K562 (cell line): Measurements from ENCODE around the gene CSNK1D. TPM values are rescaled to one million over a fixed set of nuclear protein-coding genes. Genes with fewer than 3 reads are reported as not detected.
A peak's percentile ranks its signal among the peaks of the same experiment; 100 is the strongest.

ENCODE experiments used
- CBX3 ChIP-seq, 2 experiments: IDR thresholded peaks; 1 replicate in 1 of 2; 2 replicates in 1 of 2; pipeline ENCODE4 v1.6.1; 2012; ENCODE audit warnings: inconsistent platforms in 2 of 2, low read length in 2 of 2, borderline replicate concordance in 1 of 2, control low read depth in 1 of 2
- DACH1 ChIP-seq: fragments of 450-650 bp; IDR thresholded peaks from 2 replicates; pipeline ENCODE4 v1.6.1; 2018; ENCODE audit not compliant: partially characterized antibody
- DLX4 ChIP-seq: fragments of 250-450 bp; sonication (Bioruptor Pico); IDR thresholded peaks from 2 replicates; pipeline ENCODE4 v1.6.1; 2021; ENCODE audit warnings: mild to moderate bottlenecking
- ILK ChIP-seq: fragments of 450-650 bp; IDR thresholded peaks from 2 replicates; pipeline ENCODE4 v1.6.1; 2016; ENCODE audit warnings: missing genetic modification characterization, low read depth, mild to moderate bottlenecking, missing compliant biosample characterization, moderate library complexity, borderline replicate concordance
- MAFK ChIP-seq: IDR thresholded peaks from 2 replicates; pipeline ENCODE4 v1.6.1; 2011; ENCODE audit warnings: low read length, improper control_type of control experiment
- MTA3 ChIP-seq: fragments of 450-650 bp; formaldehyde crosslinking; IDR thresholded peaks from 2 replicates; pipeline ENCODE4 v1.6.1; 2017; ENCODE audit warnings: mild to moderate bottlenecking, borderline replicate concordance
- NFIC ChIP-seq: fragments of 450-650 bp; IDR thresholded peaks from 2 replicates; pipeline ENCODE4 v1.6.1; 2017; ENCODE audit warnings: mild to moderate bottlenecking, inconsistent platforms
- NR3C1 ChIP-seq: sonication (generic); formaldehyde crosslinking; IDR thresholded peaks from 2 replicates; pipeline ENCODE4 v1.8.1; 2022; ENCODE audit warnings: missing genetic modification reagents
- RBM15 ChIP-seq: fragments of 200-400 bp; formaldehyde crosslinking; IDR thresholded peaks from 2 replicates; pipeline ENCODE4 v1.6.1; 2018; ENCODE audit warnings: mild to moderate bottlenecking, low read length, moderate library complexity; ENCODE audit not compliant: insufficient read depth
- THRAP3 ChIP-seq: fragments of 450-650 bp; IDR thresholded peaks from 2 replicates; pipeline ENCODE4 v1.6.1; 2016; ENCODE audit warnings: mild to moderate bottlenecking, inconsistent platforms, borderline replicate concordance
- ZNF395 ChIP-seq: fragments of 200-800 bp; sonication (Bioruptor generic); IDR thresholded peaks from 2 replicates; pipeline ENCODE4 v1.6.1; 2017; ENCODE audit warnings: missing genetic modification characterization, missing compliant biosample characterization
- polyA plus RNA-seq, 8 experiments: library from polyadenylated mRNA; depleted of rRNA in 4 of 8; stranded (reverse) in 5 of 8; unstranded in 3 of 8; fragments of >200 nt; fragmentation: Nextera tagmentation in 2 of 8; fragmentation: Illumina TruSeq in 1 of 8; extraction: Ambion mirVana in 2 of 8; extraction: Trizol in 1 of 8; gene quantifications; 2 replicates each; pipeline versions ENCODE4 v1.2.1 to v1.2.3, GENCODE V29; 2011 to 2014; ENCODE audit warnings: inconsistent platforms in 1 of 8, missing spikeins in 1 of 8
- total RNA-seq, 7 experiments: library from RNA; depleted of rRNA in 6 of 7; stranded (reverse); fragments of >200 nt in 6 of 7; fragmentation: Illumina TruSeq in 2 of 7; extraction: Trizol in 2 of 7; gene quantifications; 2 replicates each; pipeline versions ENCODE4 v1.2.1 to v1.2.3, GENCODE V29; 2011 to 2021; ENCODE audit warnings: low replicate concordance in 1 of 7
- TF ChIP-seq, protein P1 (sequence below): sonication (generic); formaldehyde crosslinking; IDR thresholded peaks from 2 replicates; pipeline ENCODE4 v1.8.1; 2023; ENCODE audit warnings: missing genetic modification reagents, mild to moderate bottlenecking, borderline replicate concordance
- TF ChIP-seq, protein P2 (sequence below): fragments of 250-450 bp; sonication (Bioruptor Pico); IDR thresholded peaks from 2 replicates; pipeline ENCODE4 v1.4.0; 2020

CSNK1D gene
- total and polyA plus RNA-seq, 9 of the 15 experiments (the other 6 are each of a cell fraction or from before 2014, with no cell fraction given) = 6.5 to 133 (median 41.3) TPM

DNA sequence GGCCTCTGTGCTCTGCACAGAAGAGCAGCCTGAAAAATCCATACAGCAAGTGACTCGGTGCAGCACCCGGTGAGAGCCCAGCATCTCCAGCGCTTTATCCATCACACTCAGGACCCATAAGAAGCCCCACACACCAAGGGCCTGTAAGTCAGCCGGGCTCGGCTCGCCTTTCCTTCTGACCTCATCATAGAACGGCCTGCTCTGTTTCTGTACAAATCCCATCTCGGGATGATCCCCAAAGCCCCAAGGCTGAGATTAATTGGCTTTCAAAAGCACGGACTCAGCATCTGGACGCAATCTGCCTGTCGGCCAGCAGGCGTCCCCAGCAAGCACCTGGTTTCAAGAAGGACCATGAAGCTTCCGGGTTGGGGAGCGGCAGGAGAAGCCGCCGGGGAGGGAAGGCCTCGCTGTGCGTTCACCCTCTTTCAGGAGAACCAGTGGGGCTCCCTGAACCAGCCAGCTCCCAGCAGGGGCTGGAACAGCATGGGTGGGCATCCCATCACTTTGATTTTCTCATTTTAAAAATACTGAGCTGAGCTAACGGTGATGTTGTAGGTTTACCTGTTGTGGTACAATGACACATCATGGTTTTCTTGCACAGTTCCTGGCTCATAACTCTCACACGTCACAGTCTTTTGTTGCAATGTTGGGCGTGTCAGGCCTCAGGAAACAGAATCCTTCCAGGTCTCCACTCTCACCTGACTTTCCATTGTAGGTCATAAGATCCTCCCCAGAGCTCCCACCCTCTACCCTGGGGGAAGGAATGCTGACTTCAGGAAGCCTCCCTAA lies 67.6 kb downstream of the CSNK1D start (continued):
- TF ChIP-seq ILK (tag) (no peak), NFIC (peak; percentile 19; the same call in 1 of the 2 replicates), NR3C1 (CRISPR knock-in tag) (no peak), MAFK (peak; percentile 70), RBM15 (no peak), MTA3 (peak; percentile 58; the same call in 1 of the 2 replicates), CBX3 (IDR thresholded peaks at IDR 0.05; ENCODE audit: borderline replicate concordance in 1 of 2, low read length in 2 of 2) (peak in 1 of 2 experiments; percentile 10; a peak in 1 of 3 replicates), THRAP3 (no peak), DLX4 (CRISPR knock-in tag) (no peak), ZNF395 (no peak), DACH1 (peak; percentile 13)
- TF ChIP-seq, protein P1, sequence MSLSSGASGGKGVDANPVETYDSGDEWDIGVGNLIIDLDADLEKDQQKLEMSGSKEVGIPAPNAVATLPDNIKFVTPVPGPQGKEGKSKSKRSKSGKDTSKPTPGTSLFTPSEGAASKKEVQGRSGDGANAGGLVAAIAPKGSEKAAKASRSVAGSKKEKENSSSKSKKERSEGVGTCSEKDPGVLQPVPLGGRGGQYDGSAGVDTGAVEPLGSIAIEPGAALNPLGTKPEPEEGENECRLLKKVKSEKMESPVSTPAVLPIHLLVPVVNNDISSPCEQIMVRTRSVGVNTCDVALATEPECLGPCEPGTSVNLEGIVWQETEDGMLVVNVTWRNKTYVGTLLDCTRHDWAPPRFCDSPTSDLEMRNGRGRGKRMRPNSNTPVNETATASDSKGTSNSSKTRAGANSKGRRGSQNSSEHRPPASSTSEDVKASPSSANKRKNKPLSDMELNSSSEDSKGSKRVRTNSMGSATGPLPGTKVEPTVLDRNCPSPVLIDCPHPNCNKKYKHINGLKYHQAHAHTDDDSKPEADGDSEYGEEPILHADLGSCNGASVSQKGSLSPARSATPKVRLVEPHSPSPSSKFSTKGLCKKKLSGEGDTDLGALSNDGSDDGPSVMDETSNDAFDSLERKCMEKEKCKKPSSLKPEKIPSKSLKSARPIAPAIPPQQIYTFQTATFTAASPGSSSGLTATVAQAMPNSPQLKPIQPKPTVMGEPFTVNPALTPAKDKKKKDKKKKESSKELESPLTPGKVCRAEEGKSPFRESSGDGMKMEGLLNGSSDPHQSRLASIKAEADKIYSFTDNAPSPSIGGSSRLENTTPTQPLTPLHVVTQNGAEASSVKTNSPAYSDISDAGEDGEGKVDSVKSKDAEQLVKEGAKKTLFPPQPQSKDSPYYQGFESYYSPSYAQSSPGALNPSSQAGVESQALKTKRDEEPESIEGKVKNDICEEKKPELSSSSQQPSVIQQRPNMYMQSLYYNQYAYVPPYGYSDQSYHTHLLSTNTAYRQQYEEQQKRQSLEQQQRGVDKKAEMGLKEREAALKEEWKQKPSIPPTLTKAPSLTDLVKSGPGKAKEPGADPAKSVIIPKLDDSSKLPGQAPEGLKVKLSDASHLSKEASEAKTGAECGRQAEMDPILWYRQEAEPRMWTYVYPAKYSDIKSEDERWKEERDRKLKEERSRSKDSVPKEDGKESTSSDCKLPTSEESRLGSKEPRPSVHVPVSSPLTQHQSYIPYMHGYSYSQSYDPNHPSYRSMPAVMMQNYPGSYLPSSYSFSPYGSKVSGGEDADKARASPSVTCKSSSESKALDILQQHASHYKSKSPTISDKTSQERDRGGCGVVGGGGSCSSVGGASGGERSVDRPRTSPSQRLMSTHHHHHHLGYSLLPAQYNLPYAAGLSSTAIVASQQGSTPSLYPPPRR (CRISPR knock-in tag) = no peak
- TF ChIP-seq, protein P2, sequence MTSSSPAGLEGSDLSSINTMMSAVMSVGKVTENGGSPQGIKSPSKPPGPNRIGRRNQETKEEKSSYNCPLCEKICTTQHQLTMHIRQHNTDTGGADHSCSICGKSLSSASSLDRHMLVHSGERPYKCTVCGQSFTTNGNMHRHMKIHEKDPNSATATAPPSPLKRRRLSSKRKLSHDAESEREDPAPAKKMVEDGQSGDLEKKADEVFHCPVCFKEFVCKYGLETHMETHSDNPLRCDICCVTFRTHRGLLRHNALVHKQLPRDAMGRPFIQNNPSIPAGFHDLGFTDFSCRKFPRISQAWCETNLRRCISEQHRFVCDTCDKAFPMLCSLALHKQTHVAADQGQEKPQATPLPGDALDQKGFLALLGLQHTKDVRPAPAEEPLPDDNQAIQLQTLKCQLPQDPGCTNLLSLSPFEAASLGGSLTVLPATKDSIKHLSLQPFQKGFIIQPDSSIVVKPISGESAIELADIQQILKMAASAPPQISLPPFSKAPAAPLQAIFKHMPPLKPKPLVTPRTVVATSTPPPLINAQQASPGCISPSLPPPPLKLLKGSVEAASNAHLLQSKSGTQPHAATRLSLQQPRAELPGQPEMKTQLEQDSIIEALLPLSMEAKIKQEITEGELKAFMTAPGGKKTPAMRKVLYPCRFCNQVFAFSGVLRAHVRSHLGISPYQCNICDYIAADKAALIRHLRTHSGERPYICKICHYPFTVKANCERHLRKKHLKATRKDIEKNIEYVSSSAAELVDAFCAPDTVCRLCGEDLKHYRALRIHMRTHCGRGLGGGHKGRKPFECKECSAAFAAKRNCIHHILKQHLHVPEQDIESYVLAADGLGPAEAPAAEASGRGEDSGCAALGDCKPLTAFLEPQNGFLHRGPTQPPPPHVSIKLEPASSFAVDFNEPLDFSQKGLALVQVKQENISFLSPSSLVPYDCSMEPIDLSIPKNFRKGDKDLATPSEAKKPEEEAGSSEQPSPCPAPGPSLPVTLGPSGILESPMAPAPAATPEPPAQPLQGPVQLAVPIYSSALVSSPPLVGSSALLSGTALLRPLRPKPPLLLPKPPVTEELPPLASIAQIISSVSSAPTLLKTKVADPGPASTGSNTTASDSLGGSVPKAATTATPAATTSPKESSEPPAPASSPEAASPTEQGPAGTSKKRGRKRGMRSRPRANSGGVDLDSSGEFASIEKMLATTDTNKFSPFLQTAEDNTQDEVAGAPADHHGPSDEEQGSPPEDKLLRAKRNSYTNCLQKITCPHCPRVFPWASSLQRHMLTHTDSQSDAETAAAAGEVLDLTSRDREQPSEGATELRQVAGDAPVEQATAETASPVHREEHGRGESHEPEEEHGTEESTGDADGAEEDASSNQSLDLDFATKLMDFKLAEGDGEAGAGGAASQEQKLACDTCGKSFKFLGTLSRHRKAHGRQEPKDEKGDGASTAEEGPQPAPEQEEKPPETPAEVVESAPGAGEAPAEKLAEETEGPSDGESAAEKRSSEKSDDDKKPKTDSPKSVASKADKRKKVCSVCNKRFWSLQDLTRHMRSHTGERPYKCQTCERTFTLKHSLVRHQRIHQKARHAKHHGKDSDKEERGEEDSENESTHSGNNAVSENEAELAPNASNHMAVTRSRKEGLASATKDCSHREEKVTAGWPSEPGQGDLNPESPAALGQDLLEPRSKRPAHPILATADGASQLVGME (CRISPR knock-in tag) = peak; percentile 42; the same call in 1 of the 2 replicates
